ENCODE measurements around the gene OR51E1.

The OR51E1 gene

DNA sequence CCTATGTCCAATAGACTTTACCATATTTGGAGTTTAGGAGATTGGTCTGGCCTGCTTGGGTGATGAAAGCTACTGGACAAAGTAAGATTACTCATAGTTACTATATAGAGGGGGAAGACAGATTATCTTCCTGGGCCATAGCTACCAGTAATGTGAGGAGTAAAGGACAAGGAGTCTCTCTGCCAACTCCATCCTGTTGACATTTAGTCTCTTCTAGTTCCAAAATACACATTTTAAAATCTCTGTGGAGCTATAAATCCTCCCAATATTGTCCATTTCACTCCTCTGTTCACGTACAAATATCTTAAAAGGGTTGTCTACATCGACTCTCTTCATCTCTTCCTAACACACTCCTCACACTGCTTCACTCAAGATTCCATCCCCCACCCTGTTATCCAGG lies 7.6 kb upstream of the OR51E1 start:
- Histone ChIP-seq H3K27me3 (no peaks in the 10 kb centered on the region), H3K9me3 (no peaks in the 10 kb centered on the region), H3K4me1 (no peaks in the 10 kb centered on the region), H3K36me3 (no peaks in the 10 kb centered on the region), H3K4me3 (ENCODE audit: low read depth, low read length) (no peak overlapping the region)
- DNase-seq = no peak
- TF ChIP-seq, protein P1, sequence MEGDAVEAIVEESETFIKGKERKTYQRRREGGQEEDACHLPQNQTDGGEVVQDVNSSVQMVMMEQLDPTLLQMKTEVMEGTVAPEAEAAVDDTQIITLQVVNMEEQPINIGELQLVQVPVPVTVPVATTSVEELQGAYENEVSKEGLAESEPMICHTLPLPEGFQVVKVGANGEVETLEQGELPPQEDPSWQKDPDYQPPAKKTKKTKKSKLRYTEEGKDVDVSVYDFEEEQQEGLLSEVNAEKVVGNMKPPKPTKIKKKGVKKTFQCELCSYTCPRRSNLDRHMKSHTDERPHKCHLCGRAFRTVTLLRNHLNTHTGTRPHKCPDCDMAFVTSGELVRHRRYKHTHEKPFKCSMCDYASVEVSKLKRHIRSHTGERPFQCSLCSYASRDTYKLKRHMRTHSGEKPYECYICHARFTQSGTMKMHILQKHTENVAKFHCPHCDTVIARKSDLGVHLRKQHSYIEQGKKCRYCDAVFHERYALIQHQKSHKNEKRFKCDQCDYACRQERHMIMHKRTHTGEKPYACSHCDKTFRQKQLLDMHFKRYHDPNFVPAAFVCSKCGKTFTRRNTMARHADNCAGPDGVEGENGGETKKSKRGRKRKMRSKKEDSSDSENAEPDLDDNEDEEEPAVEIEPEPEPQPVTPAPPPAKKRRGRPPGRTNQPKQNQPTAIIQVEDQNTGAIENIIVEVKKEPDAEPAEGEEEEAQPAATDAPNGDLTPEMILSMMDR (IDR thresholded peaks at IDR 0.05; ENCODE audit: low read depth, low read length) = no peak

DNA sequence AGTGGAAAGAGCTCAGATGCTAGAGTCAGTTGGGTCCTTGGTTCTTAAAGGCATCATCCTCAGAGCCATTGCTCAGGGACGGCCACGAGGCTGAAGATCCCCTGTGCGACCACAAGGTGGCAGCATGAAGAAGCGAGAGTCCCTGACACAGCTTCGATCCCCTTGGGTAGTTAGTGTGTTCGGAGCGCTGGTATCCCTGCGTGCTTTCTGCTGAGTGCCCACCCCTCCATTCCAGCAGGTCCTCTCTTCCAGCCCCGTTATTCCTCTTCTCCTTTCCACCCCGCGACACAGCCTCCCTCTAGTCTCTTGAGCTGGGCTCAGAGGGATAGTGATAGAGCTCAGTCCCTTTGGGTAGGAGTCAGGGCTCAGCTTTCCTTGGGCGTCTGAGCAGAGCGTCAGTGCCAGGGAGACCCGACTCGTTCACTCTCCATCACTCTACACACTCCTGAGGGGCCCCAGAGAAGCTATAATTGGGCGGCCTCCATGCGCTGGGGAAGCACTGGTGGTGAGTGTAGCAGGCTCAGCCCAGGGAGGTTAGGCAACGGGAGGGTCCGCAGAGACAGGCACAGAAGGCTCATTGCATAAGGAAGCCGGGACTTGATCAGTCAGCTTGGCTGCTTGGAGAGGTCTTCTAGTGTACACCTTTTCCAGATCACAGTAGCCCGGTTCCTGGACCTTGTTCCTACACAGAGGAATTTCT lies 6.7 kb upstream of the OR51E1 start, which contains the start of gene OR51D1:
OR51D1 (plus strand) TSS at position 516 of the 700 bp plus-strand sequence. CDS start 2,314 bp downstream, outside the sequence.
- Histone ChIP-seq H3K4me3 (ENCODE audit: low read depth, low read length) (no peak within 1 kb of the TSS), H3K9me3 (no peaks in the 10 kb centered on the region), H3K36me3 (no peaks in the 10 kb centered on the region), H3K27me3 (no peaks in the 10 kb centered on the region), H3K4me1 (no peaks in the 10 kb centered on the region)
- peak; percentile 48 for DNase-seq
- TF ChIP-seq, protein P1 (IDR thresholded peaks at IDR 0.05; ENCODE audit: low read depth, low read length) = peak; percentile 73

DNA sequence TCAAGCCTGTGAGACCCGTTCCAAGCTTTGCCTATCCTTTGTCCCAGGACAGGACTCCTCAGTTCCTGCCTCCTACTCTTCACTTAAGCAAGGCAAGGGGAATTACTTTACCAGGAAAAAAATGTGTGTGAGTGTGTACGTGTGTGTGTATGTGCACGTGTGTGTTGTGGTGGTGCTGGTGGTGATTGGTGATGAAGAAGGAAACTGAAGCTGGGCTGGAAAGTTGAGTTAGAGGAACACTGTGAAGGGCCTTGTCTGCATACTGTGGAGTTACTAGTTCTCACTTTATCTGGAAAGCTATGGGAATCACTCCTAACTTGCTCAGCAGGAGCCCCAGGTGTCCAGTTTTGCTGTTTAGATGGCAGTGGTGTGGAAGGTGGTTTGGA lies 6.1 kb upstream of the OR51E1 start:
- no peak for DNase-seq
- Histone ChIP-seq H3K27me3 (no peaks in the 10 kb centered on the region), H3K36me3 (no peaks in the 10 kb centered on the region), H3K9me3 (no peaks in the 10 kb centered on the region), H3K4me1 (no peaks in the 10 kb centered on the region), H3K4me3 (ENCODE audit: low read depth, low read length) (no peak overlapping the region)
- TF ChIP-seq, protein P1 (IDR thresholded peaks at IDR 0.05; ENCODE audit: low read depth, low read length) = no peak

DNA sequence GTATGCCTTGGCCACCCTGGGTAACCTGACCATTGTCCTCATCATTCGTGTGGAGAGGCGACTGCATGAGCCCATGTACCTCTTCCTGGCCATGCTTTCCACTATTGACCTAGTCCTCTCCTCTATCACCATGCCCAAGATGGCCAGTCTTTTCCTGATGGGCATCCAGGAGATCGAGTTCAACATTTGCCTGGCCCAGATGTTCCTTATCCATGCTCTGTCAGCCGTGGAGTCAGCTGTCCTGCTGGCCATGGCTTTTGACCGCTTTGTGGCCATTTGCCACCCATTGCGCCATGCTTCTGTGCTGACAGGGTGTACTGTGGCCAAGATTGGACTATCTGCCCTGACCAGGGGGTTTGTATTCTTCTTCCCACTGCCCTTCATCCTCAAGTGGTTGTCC lies 3.9 kb upstream of the OR51E1 start:
- Histone ChIP-seq H3K36me3 (no peaks in the 10 kb centered on the region), H3K9me3 (no peaks in the 10 kb centered on the region), H3K27me3 (no peaks in the 10 kb centered on the region), H3K4me1 (no peaks in the 10 kb centered on the region), H3K4me3 (ENCODE audit: low read depth, low read length) (no peak overlapping the region)
- TF ChIP-seq, protein P1 (IDR thresholded peaks at IDR 0.05; ENCODE audit: low read depth, low read length) = no peak
- DNase-seq = no peak

DNA sequence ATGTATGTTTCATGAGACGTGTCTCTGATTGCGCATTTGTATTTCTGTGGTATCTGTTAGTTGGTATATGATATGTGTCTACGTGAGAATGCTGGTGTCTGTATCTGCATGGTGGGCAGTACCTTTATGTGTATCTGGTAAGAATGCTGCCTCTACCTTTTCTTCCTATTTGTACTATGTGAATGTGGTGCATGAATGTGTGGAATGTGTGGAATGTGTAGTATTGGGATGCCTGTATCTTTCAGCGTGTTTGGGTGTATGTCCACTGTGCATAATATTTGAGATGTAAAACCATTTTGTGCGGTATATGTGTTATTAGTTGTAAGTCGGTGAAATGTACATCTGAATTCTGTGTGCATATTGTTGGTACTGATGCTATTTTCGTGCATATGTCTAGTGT lies 2.3 kb upstream of the OR51E1 start:
- no peaks in the 10 kb centered on the region for H3K27me3 ChIP-seq
- TF ChIP-seq, protein P1 (IDR thresholded peaks at IDR 0.05; ENCODE audit: low read depth, low read length) = no peak
- no peaks in the 10 kb centered on the region for H3K4me1 ChIP-seq
- no peak for DNase-seq
- no peaks in the 10 kb centered on the region for H3K36me3 ChIP-seq
- no peak overlapping the region for H3K4me3 ChIP-seq (ENCODE audit: low read depth, low read length)
- H3K9me3 ChIP-seq = no peaks in the 10 kb centered on the region

DNA sequence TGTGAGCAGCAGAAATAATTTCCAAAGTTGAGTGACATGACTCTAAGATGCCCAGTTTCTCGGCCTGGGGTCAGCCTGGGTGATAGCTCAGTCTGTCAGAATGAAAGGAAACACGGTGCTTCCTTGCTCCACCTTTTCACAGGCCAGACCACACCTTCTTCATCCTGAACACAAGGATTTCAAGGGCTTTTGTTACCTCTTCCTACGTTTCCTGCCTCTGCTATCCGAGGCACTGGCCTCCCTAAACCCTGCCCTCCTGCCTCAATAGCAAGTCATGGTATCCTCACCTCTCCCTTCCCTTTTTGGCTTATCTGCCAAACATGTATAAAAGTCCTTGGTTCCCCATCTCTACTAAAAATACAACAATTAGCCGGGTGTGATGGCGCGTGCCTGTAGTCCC lies 1.7 kb upstream of the OR51E1 start:
- no peaks in the 10 kb centered on the region for H3K27me3 ChIP-seq
- H3K4me1 ChIP-seq = no peaks in the 10 kb centered on the region
- no peak for DNase-seq
- H3K9me3 ChIP-seq = no peaks in the 10 kb centered on the region
- no peaks in the 10 kb centered on the region for H3K36me3 ChIP-seq
- TF ChIP-seq, protein P1 (IDR thresholded peaks at IDR 0.05; ENCODE audit: low read depth, low read length) = no peak
- no peak overlapping the region for H3K4me3 ChIP-seq (ENCODE audit: low read depth, low read length)

All from BE2C (cell line).